Iris pigment epithelial cell (primary cell): ENCODE results near the gene ARHGAP25.
"Not testable (repeated sequence)": the region's sequence is repeated elsewhere in the genome, so short reads cannot be mapped to it uniquely, and the experiment has no call there.

Experiments
- DNase-seq: peaks from one replicate; pipeline ENCODE4 v3.0.0-alpha.2; 2011; ENCODE audit warnings: low read depth

ARHGAP25 gene

GRCh38 chr2:68799140-68800026 lies 64.8 kb downstream of the ARHGAP25 start:
- DNase-seq: no peak

DNA sequence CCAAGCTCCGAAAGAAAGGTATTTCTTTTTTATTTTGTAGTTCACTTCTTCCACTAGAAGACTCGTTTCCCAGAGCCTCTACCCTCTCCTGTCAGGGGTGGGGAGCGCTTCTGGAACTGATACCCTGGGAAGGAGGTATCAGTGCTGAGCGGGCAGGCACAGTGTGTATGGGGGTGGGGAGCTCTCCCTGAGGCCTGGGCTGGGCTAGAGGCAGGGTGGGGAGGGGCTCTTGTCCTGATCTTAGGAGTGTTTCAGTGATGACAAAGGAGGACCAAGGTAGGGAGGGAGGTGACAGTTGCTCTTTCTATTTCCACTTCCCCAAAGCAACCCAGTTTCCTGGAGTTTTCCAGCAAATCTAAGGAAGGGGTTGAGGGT lies 65.4 kb downstream of the ARHGAP25 start:
- no peak for DNase-seq

DNA sequence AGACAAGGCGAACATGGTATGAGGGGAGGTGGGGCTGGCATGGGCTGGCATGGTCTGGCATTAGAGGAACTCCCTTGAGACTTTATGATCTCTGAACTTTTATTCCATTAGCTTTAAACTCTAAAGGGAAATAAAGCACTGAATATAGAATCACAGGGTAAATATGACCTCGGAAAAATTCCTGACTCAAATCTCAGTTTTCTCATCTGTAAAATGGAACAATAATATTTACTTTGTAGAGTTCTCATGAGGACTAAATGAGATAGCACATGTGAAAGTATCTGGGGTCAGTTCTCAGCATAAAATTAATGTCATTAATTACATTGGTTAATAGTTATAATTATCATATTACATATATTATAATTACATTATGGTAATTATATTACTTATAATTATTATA lies 65.9 kb downstream of the ARHGAP25 start:
- no peak for DNase-seq

DNA sequence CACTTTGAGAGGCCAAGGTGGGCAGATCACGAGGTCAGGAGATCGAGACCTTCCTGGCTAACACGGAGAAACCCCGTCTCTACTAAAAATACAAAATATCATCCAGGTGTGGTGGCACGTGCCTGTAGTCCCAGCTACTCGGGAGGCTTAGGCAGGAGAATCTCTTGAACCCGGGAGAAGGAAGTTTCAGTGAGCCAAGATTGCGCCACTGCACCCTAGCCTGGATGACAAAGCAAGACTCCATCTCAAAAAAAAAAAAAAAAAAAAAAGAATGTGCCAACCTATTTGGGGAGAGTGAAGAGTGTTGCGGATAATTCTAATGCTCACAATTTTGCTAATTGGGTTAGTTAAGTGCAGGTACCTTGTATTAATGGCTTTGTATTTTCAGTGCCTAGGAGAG lies 67.5 kb downstream of the ARHGAP25 start:
- not testable (repeated sequence) for DNase-seq

DNA sequence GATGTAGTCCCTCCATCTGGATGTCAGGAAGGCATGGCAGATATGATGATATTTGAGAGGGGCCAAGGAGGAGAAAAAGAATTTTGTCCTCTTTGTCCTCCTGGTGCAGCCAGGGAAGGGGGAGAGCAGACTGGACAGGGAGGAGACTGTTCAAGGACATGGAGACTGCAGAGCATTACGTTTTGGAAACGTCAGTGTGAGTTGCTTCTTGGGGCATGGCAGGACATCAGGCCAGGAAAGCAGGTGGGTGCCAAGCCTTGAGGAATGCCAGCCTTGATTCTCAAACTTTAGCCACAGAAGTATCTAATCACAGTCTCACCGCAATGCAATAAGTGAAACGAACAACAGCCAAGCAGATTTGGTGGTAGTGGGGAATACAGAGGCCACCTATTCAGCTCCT lies 70.4 kb downstream of the ARHGAP25 start:
- DNase-seq: no peak

GRCh38 chr2:68806511-68807109 lies 72.0 kb downstream of the ARHGAP25 start:
- peak; percentile 93 for DNase-seq

DNA sequence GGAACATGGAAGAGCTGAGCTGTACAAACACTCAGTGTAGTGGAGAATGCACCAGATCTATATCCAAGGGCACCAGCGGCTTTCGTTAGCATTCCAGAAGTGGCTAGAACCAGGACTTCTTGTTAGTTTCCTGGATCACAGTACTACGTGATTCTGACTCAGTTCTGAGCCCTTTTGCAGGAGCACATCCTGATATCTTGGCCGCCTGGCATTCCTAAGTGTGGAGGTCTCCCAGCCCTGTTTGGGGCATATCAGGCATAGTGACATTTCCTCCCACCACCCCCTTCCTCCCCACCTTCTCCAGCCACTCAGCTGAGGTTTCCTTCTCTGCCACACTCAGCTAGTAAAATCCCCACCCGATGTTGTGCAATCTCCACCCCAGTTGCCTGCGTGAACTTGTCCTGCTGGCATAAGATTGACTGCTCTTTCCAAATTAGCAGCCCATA lies 73.2 kb downstream of the ARHGAP25 start:
- peak; percentile 58 for DNase-seq

GRCh38 chr2:68809324-68810240 lies 75.0 kb downstream of the ARHGAP25 start:
- DNase-seq: no peak

GRCh38 chr2:68811364-68811763 lies 76.8 kb downstream of the ARHGAP25 start:
- no peak for DNase-seq

DNA sequence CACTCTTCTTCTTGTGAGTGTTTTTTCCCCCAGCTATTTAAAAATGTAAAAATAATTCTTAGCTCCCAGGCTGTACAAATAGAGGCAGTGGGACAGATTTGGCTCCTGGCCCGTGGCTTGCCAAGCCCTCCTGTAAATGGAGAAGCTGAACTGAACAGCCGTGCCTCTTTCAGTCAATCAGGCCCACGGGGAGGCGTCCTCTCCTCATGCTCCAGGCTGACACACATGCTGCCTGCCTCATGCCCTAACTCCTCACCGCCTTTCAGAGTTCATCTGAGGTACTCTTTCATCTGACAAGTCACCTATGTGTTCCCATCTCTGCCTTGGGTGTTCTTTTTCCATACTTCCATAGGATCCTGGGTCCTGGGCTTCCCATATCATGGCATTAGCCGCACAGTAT lies 77.6 kb downstream of the ARHGAP25 start:
- no peak for DNase-seq

- DNase-seq: no peak
Measured at GRCh38 chr2:68813596-68813995, 79.0 kb downstream of the ARHGAP25 start.

- DNase-seq: no peak
Measured at GRCh38 chr2:68817306-68817705, 82.7 kb downstream of the ARHGAP25 start.

- peak; percentile 87 for DNase-seq
Measured at GRCh38 chr2:68819556-68819955, 84.9 kb downstream of the ARHGAP25 start.

DNA sequence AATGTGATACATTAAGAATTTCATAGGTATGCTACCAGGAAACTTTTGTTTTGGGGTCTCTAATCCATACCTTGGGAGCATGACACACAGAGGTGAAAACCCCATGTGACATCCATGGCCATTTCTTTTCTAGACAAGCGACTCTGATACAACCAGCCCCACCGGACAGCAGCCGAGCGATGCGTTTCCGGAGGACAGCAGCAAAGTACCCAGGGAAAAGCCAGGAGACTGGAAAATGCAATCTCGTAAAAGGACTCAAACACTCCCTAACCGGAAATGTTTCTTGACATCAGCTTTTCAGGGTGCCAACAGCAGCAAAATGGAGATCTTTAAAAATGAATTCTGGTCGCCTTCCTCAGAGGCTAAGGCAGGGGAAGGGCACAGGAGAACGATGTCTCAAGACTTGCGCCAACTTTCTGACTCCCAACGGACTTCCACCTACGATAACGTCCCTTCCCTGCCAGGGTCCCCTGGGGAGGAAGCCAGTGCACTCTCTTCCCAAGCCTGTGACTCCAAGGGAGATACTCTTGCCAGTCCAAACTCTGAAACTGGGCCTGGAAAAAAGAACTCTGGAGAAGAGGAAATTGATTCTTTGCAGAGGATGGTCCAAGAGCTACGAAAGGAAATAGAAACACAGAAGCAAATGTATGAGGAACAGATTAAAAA lies 87.7 kb downstream of the ARHGAP25 start:
- no peak for DNase-seq

- peak; percentile 64 for DNase-seq
Measured at GRCh38 chr2:68824831-68825230, 90.2 kb downstream of the ARHGAP25 start.

- no peak for DNase-seq
Measured at GRCh38 chr2:68825866-68826265, 91.3 kb downstream of the ARHGAP25 start.

GRCh38 chr2:68827666-68828065 lies 93.1 kb downstream of the ARHGAP25 start:
- peak; percentile 40 for DNase-seq

DNA sequence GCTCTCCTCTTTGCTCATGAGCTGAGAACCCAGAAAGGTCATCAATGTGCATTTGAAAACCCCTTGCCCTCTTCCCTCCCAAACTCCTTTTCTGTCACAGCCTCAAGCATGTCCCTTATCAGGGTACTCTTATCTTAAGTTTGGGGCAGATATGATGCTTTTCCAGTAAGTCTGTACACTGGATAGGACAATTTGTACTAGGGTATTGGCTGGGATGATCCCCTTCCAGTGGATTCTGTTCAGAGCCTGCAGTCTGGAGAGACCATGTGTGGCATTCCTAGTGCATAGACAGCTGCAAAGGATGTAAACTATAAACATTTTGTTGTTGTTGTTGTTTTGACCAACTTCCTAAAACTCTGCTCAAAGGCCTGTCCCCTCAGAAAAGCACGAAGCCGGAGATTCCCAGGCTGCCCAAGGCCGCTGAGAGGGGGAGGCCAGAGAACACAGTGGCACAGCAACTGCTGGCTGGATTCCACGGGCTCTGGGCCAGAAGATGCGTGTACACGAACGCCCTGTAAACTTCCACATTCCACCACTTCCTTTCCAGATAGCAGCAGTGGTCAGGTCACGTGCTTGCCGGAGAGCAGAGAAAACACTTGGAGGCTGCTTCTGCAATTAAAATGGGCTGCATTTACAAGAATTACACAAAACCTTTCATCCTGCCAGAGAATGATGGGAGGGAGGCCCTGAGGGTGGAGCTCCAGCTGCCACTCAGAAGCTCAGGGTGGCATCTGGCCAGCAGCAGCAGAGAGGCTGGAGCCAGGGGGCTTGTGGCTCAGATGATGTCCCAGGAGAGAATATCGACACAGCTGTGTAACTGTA lies 94.5 kb downstream of the ARHGAP25 start:
- peak; percentile 98 for DNase-seq

DNA sequence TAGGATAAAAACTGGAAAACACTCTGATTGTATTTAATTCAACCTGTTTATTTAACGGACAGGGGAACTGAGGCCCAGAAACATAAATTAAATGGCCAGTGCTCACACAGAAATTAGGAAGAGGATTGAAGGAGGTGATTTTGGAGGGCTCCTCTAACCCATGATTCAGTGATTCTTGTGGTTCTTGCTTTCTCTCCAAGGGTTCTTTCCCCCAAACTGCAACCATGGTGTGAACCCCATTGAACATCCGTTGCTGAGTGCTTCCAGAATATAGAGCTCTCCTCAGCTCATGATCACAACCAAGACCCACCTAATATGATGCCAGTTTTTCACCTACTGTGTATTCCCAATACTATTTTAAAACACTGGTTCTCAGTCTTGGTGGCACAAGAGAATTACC lies 95.1 kb downstream of the ARHGAP25 start:
- no peak for DNase-seq

GRCh38 chr2:68831686-68832232 lies 97.1 kb downstream of the ARHGAP25 start:
- peak; percentile 66 for DNase-seq
